OCI-LY3 (cell line): ENCODE data around the gene DIP2C.

ENCODE experiments used
- H2AFZ ChIP-seq: fragments of 200-600, 300-600 bp; shearing (Covaris generic); 2 replicates; pipeline ENCODE4 v1.6.0; 2014; ENCODE audit warnings: antibody characterized with exemption, low read depth, low read length
- H3K27ac ChIP-seq: fragments of 200-600, 300-600 bp; sonication (generic); 2 replicates; pipeline ENCODE4 v1.5.1; 2014; ENCODE audit warnings: mild to moderate bottlenecking, low read length, moderate library complexity, mixed read lengths
- H3K27me3 ChIP-seq: fragments of 200-600, 300-600 bp; sonication (generic); 2 replicates; pipeline ENCODE4 v1.6.1; 2014; ENCODE audit warnings: low read depth, low read length, mixed read lengths
- H3K36me3 ChIP-seq: fragments of 200-600, 300-600 bp; sonication (generic); replicated peaks from 2 replicates; pipeline ENCODE3; 2014; ENCODE audit warnings: low read depth, low read length, mixed read lengths
- H3K4me1 ChIP-seq: fragments of 300-600, 200-600 bp; sonication (generic); 2 replicates; pipeline ENCODE4 v1.6.1; 2014; ENCODE audit warnings: low read length, mixed read lengths
- H3K4me2 ChIP-seq: fragments of 200-600, 300-600 bp; sonication (generic); 2 replicates; pipeline ENCODE4 v1.6.1; 2014; ENCODE audit warnings: low read length, mixed read lengths
- H3K4me3 ChIP-seq: fragments of 300-600, 200-600 bp; sonication (generic); 2 replicates; pipeline ENCODE4 v1.5.1; 2014; ENCODE audit warnings: antibody characterized with exemption, mild to moderate bottlenecking, low read length, moderate library complexity
- H3K79me2 ChIP-seq: fragments of 300-600, 200-600 bp; shearing (Covaris generic); 2 replicates; pipeline ENCODE4 v1.6.1; 2014; ENCODE audit warnings: mild to moderate bottlenecking, low read length, mixed read lengths
- H3K9ac ChIP-seq: fragments of 300-600, 200-600 bp; shearing (Covaris generic); 2 replicates; pipeline ENCODE4 v1.6.0; 2014; ENCODE audit warnings: mild to moderate bottlenecking, low read length, moderate library complexity
- H3K9me3 ChIP-seq: fragments of 200-600, 300-600 bp; shearing (Covaris generic); 2 replicates; pipeline ENCODE4 v1.6.1; 2014; ENCODE audit warnings: low read length, mixed read lengths; ENCODE audit not compliant: insufficient read depth
- H4K20me1 ChIP-seq: fragments of 200-600, 300-600 bp; sonication (generic); 2 replicates; pipeline ENCODE4 v1.6.1; 2016; ENCODE audit warnings: low read length, mixed read lengths; ENCODE audit not compliant: insufficient read depth
- CTCF ChIP-seq: fragments of 200-600, 300-600 bp; sonication (generic); IDR thresholded peaks from 2 replicates; pipeline ENCODE4 v1.5.1; 2014; ENCODE audit warnings: antibody characterized with exemption, low read length, low read depth
- EZH2phosphoT487 ChIP-seq: fragments of 200-600 bp; shearing (Covaris generic); IDR thresholded peaks from 2 replicates; pipeline ENCODE4 v1.6.1; 2018; ENCODE audit warnings: antibody characterized with exemption, mixed run types, low read depth

The DIP2C gene

GRCh38 chr10:493391-494148 lies 195.9 kb downstream of the DIP2C start:
- H3K9ac ChIP-seq, result no peak overlapping the region
- H3K9me3 ChIP-seq, result no peaks in the 10 kb centered on the region
- no peak for TF ChIP-seq EZH2phosphoT487
- TF ChIP-seq CTCF, result no peak
- no peaks in the 10 kb centered on the region for H3K36me3 ChIP-seq
- no peak overlapping the region for H3K4me2 ChIP-seq
- no peak overlapping the region for H2AFZ ChIP-seq
- H3K27ac ChIP-seq, result no peak overlapping the region
- no peaks in the 10 kb centered on the region for H4K20me1 ChIP-seq
- no peak overlapping the region for H3K4me3 ChIP-seq
- no peaks in the 10 kb centered on the region for H3K79me2 ChIP-seq
- H3K27me3 ChIP-seq, result peaks cover 20% of the 10 kb centered on the region
- no peaks in the 10 kb centered on the region for H3K4me1 ChIP-seq

- Histone ChIP-seq H3K36me3 (no peaks in the 10 kb centered on the region), H3K27me3 (peaks cover 20% of the 10 kb centered on the region), H2AFZ (no peak overlapping the region), H3K4me1 (no peaks in the 10 kb centered on the region), H3K4me2 (no peak overlapping the region), H3K27ac (no peak overlapping the region), H3K79me2 (no peaks in the 10 kb centered on the region), H4K20me1 (no peaks in the 10 kb centered on the region), H3K4me3 (no peak overlapping the region), H3K9ac (no peak overlapping the region), H3K9me3 (no peaks in the 10 kb centered on the region)
- TF ChIP-seq EZH2phosphoT487 (no peak), CTCF (no peak)
Measured at GRCh38 chr10:492836-493235, 196.6 kb downstream of the DIP2C start.

- H3K36me3 ChIP-seq, result no peaks in the 10 kb centered on the region
- H3K4me1 ChIP-seq, result no peaks in the 10 kb centered on the region
- H3K9ac ChIP-seq, result no peak overlapping the region
- no peak overlapping the region for H3K4me2 ChIP-seq
- H4K20me1 ChIP-seq, result no peaks in the 10 kb centered on the region
- no peak overlapping the region for H3K4me3 ChIP-seq
- no peaks in the 10 kb centered on the region for H3K79me2 ChIP-seq
- no peak overlapping the region for H2AFZ ChIP-seq
- H3K27ac ChIP-seq, result no peak overlapping the region
- no peaks in the 10 kb centered on the region for H3K9me3 ChIP-seq
- TF ChIP-seq CTCF (no peak), EZH2phosphoT487 (no peak)
- H3K27me3 ChIP-seq, result peaks cover 20% of the 10 kb centered on the region
Measured at GRCh38 chr10:491667-492424, 197.6 kb downstream of the DIP2C start.

GRCh38 chr10:490891-491571 lies 198.4 kb downstream of the DIP2C start:
- Histone ChIP-seq H4K20me1 (no peaks in the 10 kb centered on the region), H3K9ac (no peak overlapping the region), H3K79me2 (no peaks in the 10 kb centered on the region), H3K4me1 (no peaks in the 10 kb centered on the region), H3K27ac (no peak overlapping the region), H2AFZ (no peak overlapping the region), H3K36me3 (no peaks in the 10 kb centered on the region), H3K4me3 (no peak overlapping the region), H3K4me2 (no peak overlapping the region), H3K27me3 (peaks cover 26% of the 10 kb centered on the region), H3K9me3 (no peaks in the 10 kb centered on the region)
- TF ChIP-seq CTCF (no peak), EZH2phosphoT487 (no peak)
